LNCAP (cell line): ENCODE results near the gene KRT76.

Source experiments
- CTCF ChIP-seq: fragments of 450-650 bp; IDR thresholded peaks from 2 replicates; pipeline ENCODE4 v1.5.1; 2017; ENCODE audit warnings: mild to moderate bottlenecking

The KRT76 gene

GRCh38 chr12:52769946-52770345 is 7.2 kb downstream of the KRT76 start:
- no peak for TF ChIP-seq CTCF

- no peak for TF ChIP-seq CTCF
Observed at GRCh38 chr12:52769354-52769753, 7.8 kb downstream of the KRT76 start.

- no peak for TF ChIP-seq CTCF
Observed at GRCh38 chr12:52768479-52769200, 8.5 kb downstream of the KRT76 start.

GRCh38 chr12:52767427-52767826 is 9.7 kb downstream of the KRT76 start:
- TF ChIP-seq CTCF = no peak

- TF ChIP-seq CTCF = no peak
Observed at GRCh38 chr12:52767020-52767379, 10.1 kb downstream of the KRT76 start.

GRCh38 chr12:52766351-52767019 is 10.7 kb downstream of the KRT76 start:
- no peak for TF ChIP-seq CTCF

GRCh38 chr12:52765702-52766101 is 11.4 kb downstream of the KRT76 start:
- TF ChIP-seq CTCF = no peak
